Type B pancreatic cell (in vitro differentiated cells): Measurements from ENCODE around the gene LILRB5. TPM values are rescaled to one million over a fixed set of nuclear protein-coding genes. Genes with fewer than 3 reads are reported as not detected.
"Not testable (repeated sequence)": the region's sequence is repeated elsewhere in the genome, so short reads cannot be mapped to it uniquely, and the experiment has no call there.

Experiments
- DNase-seq: peaks from one replicate; pipeline ENCODE4 v3.0.0; 2021; ENCODE audit warnings: mixed read lengths; ENCODE audit not compliant: unreplicated experiment; ENCODE audit errors: extremely low spot score
- H3K27ac Mint-ChIP-seq: 2 replicates; pipeline ENCODE4 v1.8.0; 2021; ENCODE audit warnings: mild to moderate bottlenecking, mixed read lengths
- H3K27me3 Mint-ChIP-seq: 2 replicates; pipeline ENCODE4 v1.8.0; 2021; ENCODE audit warnings: mixed read lengths
- H3K36me3 Mint-ChIP-seq: 2 replicates; pipeline ENCODE4 v1.8.0; 2021; ENCODE audit warnings: mixed read lengths
- H3K4me1 Mint-ChIP-seq: one replicate; pipeline ENCODE4 v1.8.0; 2021; ENCODE audit warnings: mixed read lengths; ENCODE audit not compliant: unreplicated experiment
- H3K4me3 Mint-ChIP-seq: 2 replicates; pipeline ENCODE4 v1.8.0; 2021; ENCODE audit warnings: mild to moderate bottlenecking, mixed read lengths
- H3K9me3 Mint-ChIP-seq: 2 replicates; pipeline ENCODE4 v1.8.0; 2021; ENCODE audit warnings: mixed read lengths
- total RNA-seq: library from RNA; stranded (reverse); gene quantifications from 2 replicates; pipeline ENCODE4 v1.2.1, GENCODE V29; 2021; ENCODE audit warnings: low replicate concordance
- TF ChIP-seq, protein P1 (sequence below): fragments of 200-600 bp; sonication (generic); conservative IDR thresholded peaks from 2 replicates; pipeline ENCODE4 v1.5.0; 2021; ENCODE audit warnings: antibody characterized with exemption, mild to moderate bottlenecking

LILRB5 gene
- total RNA-seq, 1 donor from 2014 or later: not detected

DNA sequence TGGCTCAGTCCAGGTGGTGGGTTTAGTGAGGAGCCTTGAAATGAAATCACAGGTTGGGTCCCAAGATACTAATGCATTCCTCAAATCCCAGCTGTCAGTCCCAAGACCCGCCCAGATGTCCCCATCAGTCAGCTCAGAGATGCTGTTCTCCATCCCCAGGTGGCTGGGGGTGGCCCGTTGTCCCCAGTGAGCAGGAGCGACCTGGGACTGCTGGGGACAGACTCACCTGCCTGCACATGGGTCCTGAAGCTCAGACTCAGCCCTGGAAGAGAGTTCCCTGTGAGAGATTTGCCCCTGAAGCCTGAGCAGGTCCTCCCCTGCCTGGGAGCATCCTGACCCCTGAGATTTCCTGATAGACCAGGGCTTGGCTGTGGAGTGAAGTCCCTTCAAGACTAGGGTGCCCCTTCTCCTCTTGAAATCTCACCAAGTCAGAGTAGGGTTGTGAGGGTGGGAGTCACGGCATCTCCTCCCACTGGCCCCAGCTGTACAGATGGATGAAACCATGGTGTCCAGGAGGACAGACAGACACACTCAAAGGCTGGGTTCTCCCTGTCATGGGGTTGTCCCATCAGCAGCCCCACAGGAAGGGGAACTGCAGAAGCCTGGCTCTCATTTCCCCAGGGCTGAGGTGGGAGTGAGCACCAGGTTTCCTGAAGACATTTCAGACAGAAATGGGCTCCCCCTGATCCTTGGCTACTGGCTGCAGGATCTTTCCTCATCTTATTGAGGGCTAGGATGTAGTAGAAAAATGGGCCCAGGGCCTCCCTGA, 41.5 kb upstream of the LILRB5 start:
- Mint-ChIP-seq H3K36me3 (no peaks in the 10 kb centered on the region), H3K9me3 (no peaks in the 10 kb centered on the region), H3K27me3 (peaks cover 38% of the 10 kb centered on the region), H3K4me1 (no peaks in the 10 kb centered on the region), H3K4me3 (no peak overlapping the region), H3K27ac (no peak overlapping the region)
- TF ChIP-seq, protein P1, sequence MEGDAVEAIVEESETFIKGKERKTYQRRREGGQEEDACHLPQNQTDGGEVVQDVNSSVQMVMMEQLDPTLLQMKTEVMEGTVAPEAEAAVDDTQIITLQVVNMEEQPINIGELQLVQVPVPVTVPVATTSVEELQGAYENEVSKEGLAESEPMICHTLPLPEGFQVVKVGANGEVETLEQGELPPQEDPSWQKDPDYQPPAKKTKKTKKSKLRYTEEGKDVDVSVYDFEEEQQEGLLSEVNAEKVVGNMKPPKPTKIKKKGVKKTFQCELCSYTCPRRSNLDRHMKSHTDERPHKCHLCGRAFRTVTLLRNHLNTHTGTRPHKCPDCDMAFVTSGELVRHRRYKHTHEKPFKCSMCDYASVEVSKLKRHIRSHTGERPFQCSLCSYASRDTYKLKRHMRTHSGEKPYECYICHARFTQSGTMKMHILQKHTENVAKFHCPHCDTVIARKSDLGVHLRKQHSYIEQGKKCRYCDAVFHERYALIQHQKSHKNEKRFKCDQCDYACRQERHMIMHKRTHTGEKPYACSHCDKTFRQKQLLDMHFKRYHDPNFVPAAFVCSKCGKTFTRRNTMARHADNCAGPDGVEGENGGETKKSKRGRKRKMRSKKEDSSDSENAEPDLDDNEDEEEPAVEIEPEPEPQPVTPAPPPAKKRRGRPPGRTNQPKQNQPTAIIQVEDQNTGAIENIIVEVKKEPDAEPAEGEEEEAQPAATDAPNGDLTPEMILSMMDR: no peak
- DNase-seq: no peak

DNA sequence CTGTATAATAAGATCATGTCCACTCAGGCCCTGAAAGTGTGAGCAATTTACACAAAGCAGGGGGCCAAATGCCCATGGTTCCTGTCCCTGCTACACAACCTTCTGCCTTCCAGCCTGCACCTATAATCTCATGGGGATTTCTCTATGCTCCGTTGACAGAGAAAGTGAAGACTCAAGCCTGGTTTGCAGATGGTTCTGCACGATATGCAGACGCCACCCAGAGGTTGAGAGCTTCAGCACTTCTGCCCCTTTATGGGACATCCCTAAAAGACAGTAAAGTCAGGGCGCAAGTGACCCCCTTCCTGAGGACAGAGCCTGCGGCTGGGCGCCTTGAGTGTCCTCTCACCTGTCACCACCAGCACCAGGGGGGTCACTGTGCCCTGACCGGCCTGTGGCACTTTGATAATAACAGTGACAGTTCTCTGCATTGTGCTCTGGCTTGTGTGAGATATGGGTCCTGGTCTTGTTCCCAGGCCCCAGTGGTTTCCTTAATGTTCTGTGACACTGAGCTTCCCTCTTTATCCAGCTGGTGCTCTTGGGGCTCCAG, 40.8 kb upstream of the LILRB5 start:
- H3K36me3 Mint-ChIP-seq: no peaks in the 10 kb centered on the region
- H3K4me3 Mint-ChIP-seq: no peak overlapping the region
- no peaks in the 10 kb centered on the region for H3K4me1 Mint-ChIP-seq
- peaks cover 5% of the 10 kb centered on the region for H3K9me3 Mint-ChIP-seq
- peak; percentile 55 for DNase-seq
- peaks cover 45% of the 10 kb centered on the region for H3K27me3 Mint-ChIP-seq
- TF ChIP-seq, protein P1: no peak
- H3K27ac Mint-ChIP-seq: no peak overlapping the region

DNA sequence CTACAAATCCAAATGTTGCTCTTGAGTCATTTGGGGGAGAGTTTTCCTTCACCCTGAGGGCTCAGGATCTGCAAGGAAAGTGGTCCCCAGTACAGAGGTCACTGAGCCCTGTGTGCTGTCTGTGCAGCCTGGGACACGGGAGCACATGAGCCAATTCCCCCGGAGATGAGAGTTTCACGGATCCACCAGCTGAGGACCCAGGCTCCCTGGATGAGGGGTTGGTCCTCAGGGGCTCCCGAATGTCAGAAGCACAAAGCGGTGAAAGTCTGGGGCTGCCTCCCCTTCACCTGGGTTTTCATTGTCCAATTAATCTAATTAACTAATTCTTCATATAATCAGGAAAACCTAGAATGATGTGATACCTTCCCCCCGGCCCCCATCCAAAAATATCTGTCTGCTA, 37.5 kb upstream of the LILRB5 start:
- peaks cover 5% of the 10 kb centered on the region for H3K9me3 Mint-ChIP-seq
- H3K27ac Mint-ChIP-seq: no peak overlapping the region
- TF ChIP-seq, protein P1: no peak
- no peak for DNase-seq
- H3K27me3 Mint-ChIP-seq: peaks cover 47% of the 10 kb centered on the region
- no peak overlapping the region for H3K4me3 Mint-ChIP-seq
- H3K4me1 Mint-ChIP-seq: no peaks in the 10 kb centered on the region
- H3K36me3 Mint-ChIP-seq: no peaks in the 10 kb centered on the region

DNA sequence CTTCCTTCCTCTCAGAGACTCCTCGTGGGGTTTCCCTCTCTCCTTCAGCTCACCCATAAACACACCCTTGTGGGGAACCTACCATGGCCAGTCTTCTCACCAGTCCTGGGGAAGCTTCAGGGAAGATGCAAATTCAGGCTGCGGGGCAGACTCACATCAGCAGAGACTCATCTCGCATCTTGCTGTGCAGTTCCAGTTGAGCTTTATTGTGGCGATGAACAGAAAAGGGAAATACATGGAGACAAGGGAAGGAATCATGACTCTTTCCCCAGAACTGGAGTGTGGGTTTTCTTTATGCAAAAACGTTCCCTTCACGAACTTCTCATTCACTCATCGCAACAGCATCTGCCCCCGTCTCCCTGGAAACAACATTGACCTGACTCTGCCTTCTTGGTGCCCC, 32.1 kb upstream of the LILRB5 start:
- DNase-seq, H3K27ac Mint-ChIP-seq, H3K4me3 Mint-ChIP-seq, H3K9me3 Mint-ChIP-seq, H3K4me1 Mint-ChIP-seq, H3K36me3 Mint-ChIP-seq: not testable (repeated sequence)
- peaks cover 57% of the 10 kb centered on the region for H3K27me3 Mint-ChIP-seq

DNA sequence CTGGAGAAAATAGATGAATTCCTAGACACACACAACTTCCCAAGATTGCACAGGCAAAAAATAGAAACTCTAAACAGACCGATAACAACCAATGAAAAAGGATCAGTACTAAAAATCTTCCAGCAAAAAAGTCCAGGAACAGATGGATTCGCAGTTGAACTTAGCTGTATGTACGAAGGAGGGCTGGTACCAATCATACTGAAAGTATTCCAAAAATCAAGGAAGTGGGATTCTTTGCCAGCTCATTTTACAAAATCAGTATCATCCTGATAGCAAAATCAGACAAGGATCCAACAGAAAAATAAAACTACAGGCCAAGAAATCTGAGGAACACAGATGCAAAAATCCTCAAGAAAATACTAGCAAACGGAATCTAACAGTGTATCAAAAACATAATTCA, 30.4 kb upstream of the LILRB5 start:
- H3K4me3 Mint-ChIP-seq: no peak overlapping the region
- no peaks in the 10 kb centered on the region for H3K4me1 Mint-ChIP-seq
- peaks cover 53% of the 10 kb centered on the region for H3K27me3 Mint-ChIP-seq
- H3K36me3 Mint-ChIP-seq: no peaks in the 10 kb centered on the region
- H3K27ac Mint-ChIP-seq: no peak overlapping the region
- TF ChIP-seq, protein P1: no peak
- no peaks in the 10 kb centered on the region for H3K9me3 Mint-ChIP-seq
- DNase-seq: no peak

DNA sequence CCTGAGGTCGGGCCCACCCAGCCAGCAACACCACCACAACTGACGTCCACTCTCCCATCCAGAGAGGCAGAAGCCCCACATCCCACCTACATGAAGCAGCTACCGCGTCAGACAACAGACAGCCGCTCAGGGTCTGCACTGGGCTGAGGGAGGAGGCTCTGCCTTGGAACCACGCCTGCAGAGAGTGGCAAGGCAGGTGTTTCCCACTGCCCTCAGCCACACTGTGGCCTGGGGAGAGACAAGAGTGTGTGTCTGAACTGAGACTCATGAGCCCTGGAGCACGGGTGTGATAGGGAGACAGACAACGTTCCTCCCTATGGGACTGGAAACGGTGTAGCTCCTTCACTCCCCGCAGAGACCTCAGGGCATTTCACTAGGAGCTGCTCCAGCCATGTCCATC, 29.2 kb upstream of the LILRB5 start:
- peaks cover 55% of the 10 kb centered on the region for H3K27me3 Mint-ChIP-seq
- not testable (repeated sequence) for H3K36me3 Mint-ChIP-seq, H3K9me3 Mint-ChIP-seq, H3K4me3 Mint-ChIP-seq, H3K27ac Mint-ChIP-seq, H3K4me1 Mint-ChIP-seq
- peak; percentile 22 for DNase-seq

DNA sequence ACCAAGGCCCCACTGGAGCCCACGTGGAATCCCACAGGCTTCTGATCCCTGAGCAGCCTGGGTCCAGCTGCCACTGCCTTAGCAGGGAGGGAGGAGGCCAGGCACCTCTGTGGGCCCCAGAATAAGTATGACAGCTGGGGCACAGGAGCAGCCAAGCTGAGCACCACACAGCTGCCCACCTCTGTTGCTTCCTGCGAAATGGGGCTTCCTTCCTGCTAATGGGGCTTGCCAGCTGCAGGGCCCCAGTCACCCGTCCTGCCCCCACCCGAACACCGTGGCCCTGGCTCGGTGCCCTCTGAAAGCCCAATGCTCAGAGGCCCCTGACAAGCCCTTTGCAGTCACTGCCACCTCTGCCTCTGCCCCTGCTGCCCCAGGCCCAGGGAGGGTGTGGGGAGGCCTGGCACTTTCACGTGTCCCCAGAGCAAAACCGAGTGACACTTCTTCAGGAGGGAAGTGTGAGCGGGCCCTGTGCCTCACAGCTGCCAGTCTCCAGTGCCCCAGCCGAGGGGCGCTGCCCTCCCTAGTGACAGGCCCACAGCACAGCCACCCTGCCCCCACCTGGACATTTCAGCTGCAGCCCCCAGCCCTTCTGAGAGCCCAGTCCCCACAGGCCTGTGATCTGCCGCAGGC, 28.5 kb upstream of the LILRB5 start:
- H3K27me3 Mint-ChIP-seq: peaks cover 56% of the 10 kb centered on the region
- H3K4me1 Mint-ChIP-seq, H3K27ac Mint-ChIP-seq, H3K4me3 Mint-ChIP-seq, H3K9me3 Mint-ChIP-seq, H3K36me3 Mint-ChIP-seq: not testable (repeated sequence)
- peak; percentile 47 for DNase-seq
